ENCODE results near the gene PCDH15.

DNA sequence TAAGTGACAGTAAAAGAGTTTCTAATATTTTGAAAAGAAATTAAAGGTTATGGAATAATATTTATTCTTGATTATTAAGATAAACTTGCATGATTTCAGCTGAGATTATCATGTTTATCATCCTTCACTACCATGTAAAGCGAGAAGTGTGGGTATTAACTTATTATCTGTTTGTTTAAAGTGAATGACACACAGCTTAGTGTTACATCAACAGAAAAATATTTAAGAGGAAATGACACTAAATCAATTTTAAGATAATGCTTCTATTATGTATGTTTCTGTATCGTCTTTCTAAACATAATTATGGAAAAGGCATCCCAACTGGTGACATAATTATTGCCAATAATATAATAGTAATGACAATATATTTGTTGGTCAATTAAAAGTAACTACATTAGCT, 213.1 kb downstream of the PCDH15 start:
- TF ChIP-seq, protein P1, sequence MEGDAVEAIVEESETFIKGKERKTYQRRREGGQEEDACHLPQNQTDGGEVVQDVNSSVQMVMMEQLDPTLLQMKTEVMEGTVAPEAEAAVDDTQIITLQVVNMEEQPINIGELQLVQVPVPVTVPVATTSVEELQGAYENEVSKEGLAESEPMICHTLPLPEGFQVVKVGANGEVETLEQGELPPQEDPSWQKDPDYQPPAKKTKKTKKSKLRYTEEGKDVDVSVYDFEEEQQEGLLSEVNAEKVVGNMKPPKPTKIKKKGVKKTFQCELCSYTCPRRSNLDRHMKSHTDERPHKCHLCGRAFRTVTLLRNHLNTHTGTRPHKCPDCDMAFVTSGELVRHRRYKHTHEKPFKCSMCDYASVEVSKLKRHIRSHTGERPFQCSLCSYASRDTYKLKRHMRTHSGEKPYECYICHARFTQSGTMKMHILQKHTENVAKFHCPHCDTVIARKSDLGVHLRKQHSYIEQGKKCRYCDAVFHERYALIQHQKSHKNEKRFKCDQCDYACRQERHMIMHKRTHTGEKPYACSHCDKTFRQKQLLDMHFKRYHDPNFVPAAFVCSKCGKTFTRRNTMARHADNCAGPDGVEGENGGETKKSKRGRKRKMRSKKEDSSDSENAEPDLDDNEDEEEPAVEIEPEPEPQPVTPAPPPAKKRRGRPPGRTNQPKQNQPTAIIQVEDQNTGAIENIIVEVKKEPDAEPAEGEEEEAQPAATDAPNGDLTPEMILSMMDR (IDR thresholded peaks at IDR 0.05), result no peak
- no peak for TF ChIP-seq POLR2A (IDR thresholded peaks at IDR 0.05)
